ENCODE data around the gene AGTRAP.

DNA sequence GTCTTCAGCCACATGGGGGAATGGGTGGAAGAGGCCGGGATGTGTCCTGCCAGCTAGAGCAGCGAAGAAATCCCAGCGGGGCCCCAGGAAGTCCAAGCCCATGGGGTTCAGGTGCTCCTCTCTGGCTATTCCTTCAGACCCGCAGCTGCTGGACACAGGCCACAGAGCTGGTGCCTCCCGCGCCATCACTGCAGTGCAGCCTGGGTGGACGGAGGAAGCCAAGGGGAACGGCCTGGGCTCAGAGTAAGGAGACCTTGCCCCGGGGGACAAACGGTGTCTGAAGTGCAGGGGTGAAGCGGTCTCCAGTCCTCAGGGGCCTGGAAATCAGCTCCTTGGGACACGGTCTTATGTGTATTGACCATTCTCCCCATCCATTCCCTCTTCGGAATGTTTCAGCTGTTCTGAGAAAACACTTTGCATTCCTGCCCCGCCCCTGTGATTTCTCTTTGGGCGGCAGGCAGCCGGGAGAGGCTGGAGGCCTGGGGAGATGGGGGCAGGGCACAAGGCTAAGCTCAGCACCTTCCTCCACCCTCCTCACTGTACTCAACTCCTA, 51.4 kb downstream of the AGTRAP start:
- TF ChIP-seq POLR2A (IDR thresholded peaks at IDR 0.05) = no peak
- TF ChIP-seq, protein P1, sequence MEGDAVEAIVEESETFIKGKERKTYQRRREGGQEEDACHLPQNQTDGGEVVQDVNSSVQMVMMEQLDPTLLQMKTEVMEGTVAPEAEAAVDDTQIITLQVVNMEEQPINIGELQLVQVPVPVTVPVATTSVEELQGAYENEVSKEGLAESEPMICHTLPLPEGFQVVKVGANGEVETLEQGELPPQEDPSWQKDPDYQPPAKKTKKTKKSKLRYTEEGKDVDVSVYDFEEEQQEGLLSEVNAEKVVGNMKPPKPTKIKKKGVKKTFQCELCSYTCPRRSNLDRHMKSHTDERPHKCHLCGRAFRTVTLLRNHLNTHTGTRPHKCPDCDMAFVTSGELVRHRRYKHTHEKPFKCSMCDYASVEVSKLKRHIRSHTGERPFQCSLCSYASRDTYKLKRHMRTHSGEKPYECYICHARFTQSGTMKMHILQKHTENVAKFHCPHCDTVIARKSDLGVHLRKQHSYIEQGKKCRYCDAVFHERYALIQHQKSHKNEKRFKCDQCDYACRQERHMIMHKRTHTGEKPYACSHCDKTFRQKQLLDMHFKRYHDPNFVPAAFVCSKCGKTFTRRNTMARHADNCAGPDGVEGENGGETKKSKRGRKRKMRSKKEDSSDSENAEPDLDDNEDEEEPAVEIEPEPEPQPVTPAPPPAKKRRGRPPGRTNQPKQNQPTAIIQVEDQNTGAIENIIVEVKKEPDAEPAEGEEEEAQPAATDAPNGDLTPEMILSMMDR (IDR thresholded peaks at IDR 0.05) = no peak

Measured in adrenal gland (tissue), 5 donors.